H1 (cell line): ENCODE results near the gene EPB41L2. TPM values are rescaled to one million over a fixed set of nuclear protein-coding genes. Genes with fewer than 3 reads are reported as not detected.

Experiments
- HDAC6 ChIP-seq: IDR thresholded peaks from one replicate; pipeline ENCODE4 v1.7.1; 2012; ENCODE audit warnings: low read depth, mild to moderate bottlenecking, inconsistent platforms, low read length, moderate library complexity
- KDM5A ChIP-seq: fragments of 200-600 bp; IDR thresholded peaks from 2 replicates; pipeline ENCODE4 v1.7.1; 2012; ENCODE audit warnings: mild to moderate bottlenecking, low read length, inconsistent platforms, mixed read lengths
- POLR2AphosphoS5 ChIP-seq: IDR thresholded peaks from 2 replicates; pipeline ENCODE4 v1.6.1; 2011; ENCODE audit warnings: low read depth, low read length
- RFX5 ChIP-seq: IDR thresholded peaks from 2 replicates; pipeline ENCODE4 v1.6.1; 2011; ENCODE audit warnings: low read depth, low read length, improper control_type of control experiment, borderline replicate concordance
- polyA plus RNA-seq, 7 experiments: library from polyadenylated mRNA; depleted of rRNA in 3 of 7; stranded (reverse) in 5 of 7; unstranded in 2 of 7; fragments of >200 nt in 5 of 7; fragments of 200-250 nt in 2 of 7; gene quantifications; 1 replicate in 5 of 7; 2 replicates in 1 of 7; 4 replicates in 1 of 7; pipeline versions ENCODE4 v1.2.1 to v1.2.3, GENCODE V29; 2011 to 2013; ENCODE audit warnings: missing spikeins in 2 of 7, mixed read lengths in 2 of 7
- total RNA-seq: library from RNA; stranded (reverse); fragmentation: NEBNext Ultra II Directional; extraction: Animal tissue kit (Norgen Biotek cat#: 25700); gene quantifications from 2 replicates; pipeline ENCODE4 v1.2.1, GENCODE V29; 2021
- TF ChIP-seq, protein P1 (sequence below): fragments of 300-600 bp; sonication (generic); IDR thresholded peaks from 2 replicates; pipeline ENCODE4 v1.7.1; 2012; ENCODE audit warnings: low read length, moderate library complexity, mild to moderate bottlenecking, inconsistent platforms; ENCODE audit not compliant: insufficient replicate concordance

The EPB41L2 gene
- total and polyA plus RNA-seq, 2 of the 8 experiments (the other 6 are each of a cell fraction or from before 2014, with no cell fraction given) = 22.5 to 123 TPM

DNA sequence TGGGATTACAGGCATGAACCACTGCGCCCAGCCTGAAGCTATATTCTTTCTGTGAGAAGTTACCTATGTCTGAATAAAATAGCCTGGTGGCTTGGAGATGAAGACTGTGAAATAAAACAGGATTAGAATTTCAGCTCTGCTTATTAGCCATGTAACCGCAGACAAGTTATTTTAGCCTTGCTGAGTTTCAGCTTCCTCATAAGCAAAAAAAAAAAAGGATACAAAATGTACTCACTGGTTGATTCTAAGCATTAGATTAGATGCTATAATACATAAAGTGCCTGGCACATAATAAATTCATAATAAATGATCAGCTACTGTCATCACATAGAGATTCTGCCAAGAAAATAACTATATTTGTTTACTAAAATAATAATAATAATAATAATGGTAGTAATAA is 98.8 kb downstream of the EPB41L2 start (continued):
- TF ChIP-seq, protein P1, sequence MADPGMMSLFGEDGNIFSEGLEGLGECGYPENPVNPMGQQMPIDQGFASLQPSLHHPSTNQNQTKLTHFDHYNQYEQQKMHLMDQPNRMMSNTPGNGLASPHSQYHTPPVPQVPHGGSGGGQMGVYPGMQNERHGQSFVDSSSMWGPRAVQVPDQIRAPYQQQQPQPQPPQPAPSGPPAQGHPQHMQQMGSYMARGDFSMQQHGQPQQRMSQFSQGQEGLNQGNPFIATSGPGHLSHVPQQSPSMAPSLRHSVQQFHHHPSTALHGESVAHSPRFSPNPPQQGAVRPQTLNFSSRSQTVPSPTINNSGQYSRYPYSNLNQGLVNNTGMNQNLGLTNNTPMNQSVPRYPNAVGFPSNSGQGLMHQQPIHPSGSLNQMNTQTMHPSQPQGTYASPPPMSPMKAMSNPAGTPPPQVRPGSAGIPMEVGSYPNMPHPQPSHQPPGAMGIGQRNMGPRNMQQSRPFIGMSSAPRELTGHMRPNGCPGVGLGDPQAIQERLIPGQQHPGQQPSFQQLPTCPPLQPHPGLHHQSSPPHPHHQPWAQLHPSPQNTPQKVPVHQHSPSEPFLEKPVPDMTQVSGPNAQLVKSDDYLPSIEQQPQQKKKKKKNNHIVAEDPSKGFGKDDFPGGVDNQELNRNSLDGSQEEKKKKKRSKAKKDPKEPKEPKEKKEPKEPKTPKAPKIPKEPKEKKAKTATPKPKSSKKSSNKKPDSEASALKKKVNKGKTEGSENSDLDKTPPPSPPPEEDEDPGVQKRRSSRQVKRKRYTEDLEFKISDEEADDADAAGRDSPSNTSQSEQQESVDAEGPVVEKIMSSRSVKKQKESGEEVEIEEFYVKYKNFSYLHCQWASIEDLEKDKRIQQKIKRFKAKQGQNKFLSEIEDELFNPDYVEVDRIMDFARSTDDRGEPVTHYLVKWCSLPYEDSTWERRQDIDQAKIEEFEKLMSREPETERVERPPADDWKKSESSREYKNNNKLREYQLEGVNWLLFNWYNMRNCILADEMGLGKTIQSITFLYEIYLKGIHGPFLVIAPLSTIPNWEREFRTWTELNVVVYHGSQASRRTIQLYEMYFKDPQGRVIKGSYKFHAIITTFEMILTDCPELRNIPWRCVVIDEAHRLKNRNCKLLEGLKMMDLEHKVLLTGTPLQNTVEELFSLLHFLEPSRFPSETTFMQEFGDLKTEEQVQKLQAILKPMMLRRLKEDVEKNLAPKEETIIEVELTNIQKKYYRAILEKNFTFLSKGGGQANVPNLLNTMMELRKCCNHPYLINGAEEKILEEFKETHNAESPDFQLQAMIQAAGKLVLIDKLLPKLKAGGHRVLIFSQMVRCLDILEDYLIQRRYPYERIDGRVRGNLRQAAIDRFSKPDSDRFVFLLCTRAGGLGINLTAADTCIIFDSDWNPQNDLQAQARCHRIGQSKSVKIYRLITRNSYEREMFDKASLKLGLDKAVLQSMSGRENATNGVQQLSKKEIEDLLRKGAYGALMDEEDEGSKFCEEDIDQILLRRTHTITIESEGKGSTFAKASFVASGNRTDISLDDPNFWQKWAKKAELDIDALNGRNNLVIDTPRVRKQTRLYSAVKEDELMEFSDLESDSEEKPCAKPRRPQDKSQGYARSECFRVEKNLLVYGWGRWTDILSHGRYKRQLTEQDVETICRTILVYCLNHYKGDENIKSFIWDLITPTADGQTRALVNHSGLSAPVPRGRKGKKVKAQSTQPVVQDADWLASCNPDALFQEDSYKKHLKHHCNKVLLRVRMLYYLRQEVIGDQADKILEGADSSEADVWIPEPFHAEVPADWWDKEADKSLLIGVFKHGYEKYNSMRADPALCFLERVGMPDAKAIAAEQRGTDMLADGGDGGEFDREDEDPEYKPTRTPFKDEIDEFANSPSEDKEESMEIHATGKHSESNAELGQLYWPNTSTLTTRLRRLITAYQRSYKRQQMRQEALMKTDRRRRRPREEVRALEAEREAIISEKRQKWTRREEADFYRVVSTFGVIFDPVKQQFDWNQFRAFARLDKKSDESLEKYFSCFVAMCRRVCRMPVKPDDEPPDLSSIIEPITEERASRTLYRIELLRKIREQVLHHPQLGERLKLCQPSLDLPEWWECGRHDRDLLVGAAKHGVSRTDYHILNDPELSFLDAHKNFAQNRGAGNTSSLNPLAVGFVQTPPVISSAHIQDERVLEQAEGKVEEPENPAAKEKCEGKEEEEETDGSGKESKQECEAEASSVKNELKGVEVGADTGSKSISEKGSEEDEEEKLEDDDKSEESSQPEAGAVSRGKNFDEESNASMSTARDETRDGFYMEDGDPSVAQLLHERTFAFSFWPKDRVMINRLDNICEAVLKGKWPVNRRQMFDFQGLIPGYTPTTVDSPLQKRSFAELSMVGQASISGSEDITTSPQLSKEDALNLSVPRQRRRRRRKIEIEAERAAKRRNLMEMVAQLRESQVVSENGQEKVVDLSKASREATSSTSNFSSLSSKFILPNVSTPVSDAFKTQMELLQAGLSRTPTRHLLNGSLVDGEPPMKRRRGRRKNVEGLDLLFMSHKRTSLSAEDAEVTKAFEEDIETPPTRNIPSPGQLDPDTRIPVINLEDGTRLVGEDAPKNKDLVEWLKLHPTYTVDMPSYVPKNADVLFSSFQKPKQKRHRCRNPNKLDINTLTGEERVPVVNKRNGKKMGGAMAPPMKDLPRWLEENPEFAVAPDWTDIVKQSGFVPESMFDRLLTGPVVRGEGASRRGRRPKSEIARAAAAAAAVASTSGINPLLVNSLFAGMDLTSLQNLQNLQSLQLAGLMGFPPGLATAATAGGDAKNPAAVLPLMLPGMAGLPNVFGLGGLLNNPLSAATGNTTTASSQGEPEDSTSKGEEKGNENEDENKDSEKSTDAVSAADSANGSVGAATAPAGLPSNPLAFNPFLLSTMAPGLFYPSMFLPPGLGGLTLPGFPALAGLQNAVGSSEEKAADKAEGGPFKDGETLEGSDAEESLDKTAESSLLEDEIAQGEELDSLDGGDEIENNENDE = no peak
- TF ChIP-seq RFX5 (no peak), POLR2AphosphoS5 (no peak), HDAC6 (no peak), KDM5A (no peak)
